ENCODE results near the gene HERC3.

Gene HERC3

DNA sequence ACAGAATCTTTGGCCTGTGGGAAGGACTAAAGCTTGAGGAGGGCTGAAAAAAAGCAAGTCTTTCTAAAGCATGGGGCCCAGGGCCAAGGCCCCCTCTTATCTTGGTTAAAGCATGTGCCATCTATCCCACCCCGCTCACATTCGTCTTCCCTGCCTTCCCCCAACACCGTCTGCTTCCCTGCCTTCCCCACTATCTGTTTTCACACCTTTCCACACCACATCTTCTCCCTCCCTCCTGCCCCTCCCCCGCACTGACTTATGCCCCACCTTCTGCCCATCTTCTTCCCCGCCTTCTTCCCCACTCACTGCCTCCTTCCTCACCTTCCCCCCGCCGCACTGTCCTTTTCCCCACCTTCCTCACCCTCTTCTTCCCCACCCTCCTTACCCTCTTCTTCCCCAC lies 106.2 kb downstream of the HERC3 start:
- CTCF ChIA-PET: no interaction called here
- TF ChIP-seq, protein P1, sequence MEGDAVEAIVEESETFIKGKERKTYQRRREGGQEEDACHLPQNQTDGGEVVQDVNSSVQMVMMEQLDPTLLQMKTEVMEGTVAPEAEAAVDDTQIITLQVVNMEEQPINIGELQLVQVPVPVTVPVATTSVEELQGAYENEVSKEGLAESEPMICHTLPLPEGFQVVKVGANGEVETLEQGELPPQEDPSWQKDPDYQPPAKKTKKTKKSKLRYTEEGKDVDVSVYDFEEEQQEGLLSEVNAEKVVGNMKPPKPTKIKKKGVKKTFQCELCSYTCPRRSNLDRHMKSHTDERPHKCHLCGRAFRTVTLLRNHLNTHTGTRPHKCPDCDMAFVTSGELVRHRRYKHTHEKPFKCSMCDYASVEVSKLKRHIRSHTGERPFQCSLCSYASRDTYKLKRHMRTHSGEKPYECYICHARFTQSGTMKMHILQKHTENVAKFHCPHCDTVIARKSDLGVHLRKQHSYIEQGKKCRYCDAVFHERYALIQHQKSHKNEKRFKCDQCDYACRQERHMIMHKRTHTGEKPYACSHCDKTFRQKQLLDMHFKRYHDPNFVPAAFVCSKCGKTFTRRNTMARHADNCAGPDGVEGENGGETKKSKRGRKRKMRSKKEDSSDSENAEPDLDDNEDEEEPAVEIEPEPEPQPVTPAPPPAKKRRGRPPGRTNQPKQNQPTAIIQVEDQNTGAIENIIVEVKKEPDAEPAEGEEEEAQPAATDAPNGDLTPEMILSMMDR (conservative IDR thresholded peaks at IDR 0.05; ENCODE audit: low read depth): no peak
- DNase-seq (ENCODE audit: low spot score): no peak
- no peak overlapping the region for H3K27ac ChIP-seq
- POLR2A ChIA-PET (ENCODE audit: low non-redundant PET): no interaction called here

DNA sequence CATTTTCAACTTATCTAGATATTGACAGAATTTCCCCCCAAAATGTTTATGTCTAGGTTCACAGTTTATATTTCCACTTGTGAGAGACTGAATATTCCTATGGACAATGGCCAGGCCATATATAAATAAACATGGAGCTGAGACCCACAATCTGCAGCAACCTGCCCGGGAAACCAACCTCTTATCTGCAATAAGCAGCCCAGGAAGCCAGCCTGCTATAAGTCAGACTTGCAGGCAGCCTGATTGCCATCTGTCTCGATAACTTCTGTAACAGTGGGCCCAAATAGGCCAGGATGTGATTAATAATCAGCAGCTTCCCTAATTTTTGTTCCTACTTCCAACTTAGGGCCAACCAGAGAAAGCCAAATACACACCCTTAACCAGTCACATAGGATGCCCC lies 110.5 kb downstream of the HERC3 start:
- TF ChIP-seq, protein P1 (conservative IDR thresholded peaks at IDR 0.05; ENCODE audit: low read depth): no peak
- DNase-seq (ENCODE audit: low spot score): no peak
- no peak overlapping the region for H3K27ac ChIP-seq
- CTCF ChIA-PET: no interaction called here
- POLR2A ChIA-PET (ENCODE audit: low non-redundant PET): no interaction called here

DNA sequence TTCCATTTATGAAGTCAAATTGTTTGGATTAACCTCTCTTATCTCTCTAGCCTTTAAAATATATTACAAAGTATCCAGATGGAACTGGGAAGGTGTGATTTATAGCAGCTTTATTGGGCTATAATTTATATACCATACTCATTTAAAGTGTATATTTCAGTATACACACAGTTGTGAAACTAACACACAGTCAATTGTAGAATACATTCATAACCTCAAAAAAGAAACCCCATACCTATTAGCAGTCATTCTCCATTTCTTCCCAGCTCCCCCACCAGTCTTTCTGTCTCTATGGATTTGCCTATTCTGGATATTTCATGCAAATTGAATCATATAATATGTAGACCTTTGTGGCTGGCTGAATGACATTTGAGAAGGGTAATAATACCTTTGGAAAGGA lies 112.9 kb downstream of the HERC3 start:
- CTCF ChIA-PET: interaction anchor here (0.7 kb wide), 1 partner anchor 46 kb away, joined by 5 read pairs; no protein-coding TSS in a partner anchor
- TF ChIP-seq, protein P1 (conservative IDR thresholded peaks at IDR 0.05; ENCODE audit: low read depth): no peak

DNA sequence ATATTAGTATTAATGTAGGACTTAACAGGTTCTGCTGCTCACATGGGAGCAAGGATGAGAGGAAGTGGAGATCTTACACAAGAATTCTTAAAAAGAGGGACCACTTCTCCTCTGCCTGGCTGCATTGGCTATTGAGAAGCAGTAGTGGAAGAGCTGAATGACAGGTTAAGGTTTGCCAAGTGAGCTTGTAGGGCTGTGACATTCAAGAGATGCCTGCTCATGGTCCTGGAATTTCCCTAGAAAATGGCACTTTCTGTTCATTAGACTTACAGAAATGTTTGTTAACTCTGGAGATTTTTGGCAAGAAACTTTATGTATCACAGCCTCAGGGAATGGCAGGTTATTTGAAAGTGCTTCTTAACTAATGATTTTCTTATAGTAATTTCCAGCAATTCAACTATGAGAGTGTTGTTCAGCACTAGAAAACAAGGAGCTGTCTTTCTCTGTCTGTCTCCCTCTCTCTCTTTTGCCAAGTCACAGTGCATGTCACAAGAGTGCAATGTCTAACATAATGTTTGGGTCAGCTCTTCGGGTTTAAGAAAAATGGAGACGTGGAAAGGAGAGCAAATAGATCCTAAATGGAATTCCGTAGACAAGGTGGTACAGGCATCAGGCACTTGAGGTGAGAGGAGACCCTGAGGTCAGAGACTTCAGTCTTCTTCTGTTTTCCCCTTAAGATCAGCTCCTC lies 113.7 kb downstream of the HERC3 start:
- TF ChIP-seq, protein P1 (conservative IDR thresholded peaks at IDR 0.05; ENCODE audit: low read depth): no peak
- ChIA-PET POLR2A (ENCODE audit: low non-redundant PET) (no interaction called here), CTCF (interaction anchor here (0.6 to 0.7 kb wide), 2 partner anchors 171 to 179 kb away, joined by 4 to 6 read pairs; no protein-coding TSS in a partner anchor)
- no peak for DNase-seq (ENCODE audit: low spot score)
- H3K27ac ChIP-seq: no peak overlapping the region

More for the DNA sequence above, 112.9 kb downstream of the HERC3 start:
- POLR2A ChIA-PET (ENCODE audit: low non-redundant PET): no interaction called here
- no peak overlapping the region for H3K27ac ChIP-seq
- DNase-seq (ENCODE audit: low spot score): no peak

DNA sequence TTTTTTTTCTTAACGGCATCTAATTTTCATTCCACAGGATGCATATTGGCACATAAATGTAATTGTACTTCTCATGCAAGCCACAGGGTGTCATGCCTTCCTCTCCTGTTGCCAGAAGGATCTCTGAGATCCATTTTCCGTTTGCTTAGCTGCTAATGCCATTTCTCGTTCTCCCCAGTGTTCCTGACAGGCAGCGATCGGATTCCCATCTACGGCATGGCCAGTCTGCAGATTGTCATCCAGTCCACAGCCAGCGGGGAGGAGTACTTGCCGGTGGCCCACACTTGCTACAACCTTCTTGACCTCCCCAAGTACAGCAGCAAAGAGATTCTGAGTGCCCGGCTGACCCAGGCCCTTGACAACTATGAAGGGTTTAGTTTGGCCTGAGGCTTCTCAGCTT lies 114.3 kb downstream of the HERC3 start:
- no peak overlapping the region for H3K27ac ChIP-seq
- no peak for DNase-seq (ENCODE audit: low spot score)
- TF ChIP-seq, protein P1 (conservative IDR thresholded peaks at IDR 0.05; ENCODE audit: low read depth): no peak
- ChIA-PET CTCF (interaction anchor here (0.7 kb wide), 2 partner anchors 179 to 477 kb away, joined by 3 to 6 read pairs; no protein-coding TSS in a partner anchor), POLR2A (ENCODE audit: low non-redundant PET) (no interaction called here)

DNA sequence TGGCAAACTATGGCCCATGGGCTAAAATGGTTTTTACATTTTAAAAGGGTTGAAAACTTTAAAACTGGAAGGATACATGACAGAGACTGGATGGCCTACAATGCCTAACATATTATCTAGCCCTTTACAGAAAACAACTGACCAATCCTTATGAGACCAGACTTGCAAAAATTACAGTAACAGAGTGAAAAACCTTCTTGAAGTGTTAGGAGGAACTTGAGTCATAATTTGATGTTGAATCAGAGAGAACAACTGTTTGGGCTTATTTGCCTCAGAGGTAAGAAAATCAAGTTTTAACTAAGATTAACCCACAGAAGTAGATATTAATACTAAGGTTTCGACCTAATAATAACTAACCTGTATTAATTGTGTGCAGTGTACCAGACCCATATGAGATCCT lies 117.7 kb downstream of the HERC3 start:
- TF ChIP-seq, protein P1 (conservative IDR thresholded peaks at IDR 0.05; ENCODE audit: low read depth): no peak
- POLR2A ChIA-PET (ENCODE audit: low non-redundant PET): interaction anchor here (0.7 kb wide), 1 partner anchor 17 kb away, joined by 3 read pairs; no protein-coding TSS in a partner anchor

More for the DNA sequence above, 117.7 kb downstream of the HERC3 start:
- CTCF ChIA-PET: no interaction called here
- no peak overlapping the region for H3K27ac ChIP-seq
- no peak for DNase-seq (ENCODE audit: low spot score)

Measured in RWPE1 (cell line).